Measurements from ENCODE around the gene UCP3.
"Not testable (repeated sequence)": the region's sequence is repeated elsewhere in the genome, so short reads cannot be mapped to it uniquely, and the experiment has no call there.

The UCP3 gene

DNA sequence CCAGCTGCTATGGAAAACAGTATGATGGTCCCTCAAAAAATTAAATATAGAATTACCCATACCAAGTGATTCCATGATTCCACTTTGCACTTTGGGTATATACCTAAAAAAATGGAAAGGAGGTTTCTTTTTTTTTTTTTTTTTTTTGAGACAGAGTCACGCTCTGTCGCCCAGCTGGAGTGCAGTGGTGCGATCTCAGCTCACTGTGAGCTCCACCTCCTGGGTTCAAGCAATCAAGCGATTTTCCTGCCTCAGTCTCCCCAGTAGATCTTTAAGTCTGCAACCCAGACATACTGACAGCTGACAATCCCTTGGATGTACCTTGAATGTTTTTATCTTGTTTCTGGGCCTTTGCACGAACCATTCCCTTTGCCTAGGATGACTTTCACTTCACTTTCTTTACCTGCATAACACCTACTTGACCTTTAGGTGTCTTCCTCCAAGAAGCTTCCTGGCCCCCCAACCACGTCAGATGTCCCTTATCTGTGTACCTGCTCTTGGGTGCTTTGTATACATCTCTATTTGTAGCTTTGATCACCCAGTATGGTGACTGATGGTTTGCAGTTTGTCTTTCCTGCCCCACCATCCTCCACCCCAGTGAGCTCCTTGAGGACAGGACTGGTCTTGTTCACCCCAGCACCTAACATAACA is 11.6 kb downstream of the UCP3 start:
- H3K4me1 ChIP-seq (ENCODE audit: control insufficient read depth in 1 of 2, insufficient read depth in 2 of 2, low read length in 2 of 2), result no peaks in the 10 kb centered on the region
- no peak overlapping the region for H3K27ac ChIP-seq (ENCODE audit: low read length)
- no peaks in the 10 kb centered on the region for H3K27me3 ChIP-seq (ENCODE audit: low read depth, low read length)
- no peaks in the 10 kb centered on the region for H3K9me3 ChIP-seq (ENCODE audit: control insufficient read depth in 1 of 2, low read length in 2 of 2)
- H3K36me3 ChIP-seq (ENCODE audit: control insufficient read depth in 1 of 2, insufficient read depth in 2 of 2, low read length in 2 of 2), result no peaks in the 10 kb centered on the region
- no peak overlapping the region for H3K4me3 ChIP-seq (ENCODE audit: low read depth in 1 of 2, low read length in 2 of 2)

DNA sequence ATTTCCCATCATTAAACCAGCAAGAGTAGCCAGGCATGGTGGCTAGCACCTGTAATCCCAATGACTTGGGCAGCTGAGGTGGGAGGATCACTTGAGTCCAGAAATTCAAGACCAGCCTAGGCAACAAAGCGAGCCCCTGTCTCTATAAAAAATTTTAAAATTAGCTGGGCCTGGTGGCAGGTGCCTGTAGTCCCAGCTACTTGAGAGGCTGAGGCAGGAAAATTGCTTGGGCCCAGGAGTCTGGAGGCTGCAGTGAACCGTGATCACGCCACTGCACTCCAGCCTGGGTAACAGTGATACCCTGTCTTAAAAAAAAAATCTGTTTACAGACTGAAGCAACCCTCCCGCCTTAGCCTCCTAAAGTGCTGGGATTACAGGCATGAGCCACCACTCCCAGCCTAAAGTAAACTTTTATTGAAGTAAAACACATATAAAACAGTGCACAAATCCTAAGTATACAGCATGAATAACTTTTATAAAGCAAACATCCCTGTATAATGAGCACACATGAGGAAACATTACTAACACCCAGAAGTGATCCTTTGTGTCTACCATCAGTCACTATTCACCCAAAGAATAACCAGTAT is 12.6 kb downstream of the UCP3 start:
- Histone ChIP-seq H3K9me3 (ENCODE audit: control insufficient read depth in 1 of 2, low read length in 2 of 2) (no peaks in the 10 kb centered on the region), H3K4me1 (ENCODE audit: control insufficient read depth in 1 of 2, insufficient read depth in 2 of 2, low read length in 2 of 2) (no peaks in the 10 kb centered on the region), H3K36me3 (ENCODE audit: control insufficient read depth in 1 of 2, insufficient read depth in 2 of 2, low read length in 2 of 2) (no peaks in the 10 kb centered on the region), H3K27me3 (ENCODE audit: low read depth, low read length) (no peaks in the 10 kb centered on the region), H3K4me3 (ENCODE audit: low read depth in 1 of 2, low read length in 2 of 2) (no peak overlapping the region), H3K27ac (ENCODE audit: low read length) (no peak overlapping the region)

DNA sequence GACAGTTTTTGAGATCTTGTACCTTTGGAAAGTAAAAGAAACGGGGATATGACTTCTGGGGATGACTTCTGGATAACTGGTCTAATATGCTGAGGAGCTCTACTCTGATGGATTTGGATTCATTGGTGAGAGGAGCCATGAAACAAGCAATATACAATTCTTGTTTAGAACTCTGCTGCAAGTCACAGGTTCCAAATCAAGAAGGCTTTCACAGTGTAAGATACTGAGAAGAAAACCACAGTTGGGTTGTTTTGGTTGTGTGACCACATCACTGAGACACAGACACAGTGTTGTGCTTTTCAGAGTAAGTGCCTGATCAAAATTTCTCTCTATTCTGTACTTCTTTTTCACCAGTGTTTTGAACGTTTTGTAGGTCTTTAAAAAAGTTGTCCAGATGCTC is 13.2 kb downstream of the UCP3 start:
- Histone ChIP-seq H3K27ac (ENCODE audit: low read length) (peak overlapping the region; percentile 19), H3K4me1 (ENCODE audit: control insufficient read depth in 1 of 2, insufficient read depth in 2 of 2, low read length in 2 of 2) (no peaks in the 10 kb centered on the region), H3K27me3 (ENCODE audit: low read depth, low read length) (no peaks in the 10 kb centered on the region), H3K9me3 (ENCODE audit: control insufficient read depth in 1 of 2, low read length in 2 of 2) (no peaks in the 10 kb centered on the region), H3K36me3 (ENCODE audit: control insufficient read depth in 1 of 2, insufficient read depth in 2 of 2, low read length in 2 of 2) (no peaks in the 10 kb centered on the region), H3K4me3 (ENCODE audit: low read depth in 1 of 2, low read length in 2 of 2) (no peak overlapping the region)

DNA sequence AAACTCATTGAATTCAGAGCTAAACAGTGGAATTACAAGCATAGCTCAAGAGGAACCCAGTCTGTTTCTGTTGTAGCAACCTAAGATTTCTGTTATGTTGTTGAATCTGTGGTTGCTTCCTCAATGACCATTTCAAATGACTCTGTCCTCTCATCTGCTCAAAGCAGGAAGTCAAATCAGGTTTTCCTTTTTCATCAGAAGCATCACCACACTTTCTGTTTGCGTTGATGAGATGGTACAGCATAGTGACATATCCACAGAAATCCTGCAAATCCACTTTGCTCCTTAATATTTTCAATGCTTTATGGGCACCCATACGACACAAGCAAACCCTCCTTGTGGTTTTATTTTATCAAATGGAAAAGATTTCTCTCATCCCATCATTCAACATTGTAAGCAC is 13.6 kb downstream of the UCP3 start:
- Histone ChIP-seq H3K27me3 (ENCODE audit: low read depth, low read length) (no peaks in the 10 kb centered on the region), H3K4me3 (ENCODE audit: low read depth in 1 of 2, low read length in 2 of 2) (no peak overlapping the region), H3K36me3 (ENCODE audit: control insufficient read depth in 1 of 2, insufficient read depth in 2 of 2, low read length in 2 of 2) (no peaks in the 10 kb centered on the region), H3K9me3 (ENCODE audit: control insufficient read depth in 1 of 2, low read length in 2 of 2) (no peaks in the 10 kb centered on the region), H3K4me1 (ENCODE audit: control insufficient read depth in 1 of 2, insufficient read depth in 2 of 2, low read length in 2 of 2) (no peaks in the 10 kb centered on the region), H3K27ac (ENCODE audit: low read length) (peak overlapping the region; percentile 19)

DNA sequence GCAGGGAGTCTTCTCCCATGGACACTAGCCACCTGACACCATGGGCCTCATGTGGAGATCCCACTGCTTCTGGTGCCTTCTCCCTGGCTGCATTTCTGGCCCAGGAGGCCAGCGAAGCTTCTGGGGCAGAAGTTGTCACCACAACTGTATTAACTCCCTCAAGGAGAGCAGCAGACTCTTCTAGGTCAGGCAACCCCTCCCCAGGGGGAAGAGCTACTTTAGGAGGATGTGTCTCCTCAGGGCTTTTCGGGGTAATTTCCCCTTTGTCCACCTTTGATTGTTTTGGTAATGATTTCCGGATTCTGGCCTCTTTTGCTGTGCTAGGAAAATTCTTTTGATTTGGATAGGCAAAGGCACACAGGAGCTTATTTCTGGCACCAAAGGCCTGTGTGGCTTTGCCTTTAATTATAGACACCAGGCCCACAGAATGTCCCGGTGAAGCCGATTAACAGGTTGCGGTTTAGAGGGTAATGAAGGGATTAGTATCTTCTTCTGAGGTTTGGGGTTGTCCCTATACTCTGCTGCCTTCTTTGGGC is 17.3 kb downstream of the UCP3 start:
- Histone ChIP-seq H3K27ac (ENCODE audit: low read length) (no peak overlapping the region), H3K4me3 (ENCODE audit: low read depth in 1 of 2, low read length in 2 of 2) (no peak overlapping the region), H3K36me3 (ENCODE audit: control insufficient read depth in 1 of 2, insufficient read depth in 2 of 2, low read length in 2 of 2) (no peaks in the 10 kb centered on the region), H3K27me3 (ENCODE audit: low read depth, low read length) (no peaks in the 10 kb centered on the region), H3K4me1 (ENCODE audit: control insufficient read depth in 1 of 2, insufficient read depth in 2 of 2, low read length in 2 of 2) (no peaks in the 10 kb centered on the region), H3K9me3 (ENCODE audit: control insufficient read depth in 1 of 2, low read length in 2 of 2) (no peaks in the 10 kb centered on the region)

DNA sequence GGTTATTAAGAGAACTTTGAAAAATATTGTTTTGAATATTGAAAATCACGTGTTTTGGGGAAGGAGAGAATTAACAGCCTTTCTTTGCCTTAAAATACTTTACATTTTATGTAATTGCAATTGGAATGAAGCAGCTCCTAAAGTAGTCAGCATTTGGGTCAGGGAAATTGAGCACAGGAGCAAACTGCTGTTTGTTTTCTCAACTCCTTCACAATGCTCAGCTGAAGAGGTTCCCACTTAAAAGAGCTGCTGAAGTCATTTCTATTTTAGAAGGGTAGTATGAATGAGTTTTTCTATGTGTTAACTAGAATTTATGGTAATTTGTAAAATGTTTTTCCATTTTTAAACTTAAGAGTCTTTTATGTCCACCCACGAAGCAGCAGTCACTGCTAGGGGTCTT is 18.2 kb downstream of the UCP3 start:
- Histone ChIP-seq H3K27me3 (ENCODE audit: low read depth, low read length) (no peaks in the 10 kb centered on the region), H3K4me3 (ENCODE audit: low read depth in 1 of 2, low read length in 2 of 2) (no peak overlapping the region), H3K4me1 (ENCODE audit: control insufficient read depth in 1 of 2, insufficient read depth in 2 of 2, low read length in 2 of 2) (no peaks in the 10 kb centered on the region), H3K9me3 (ENCODE audit: control insufficient read depth in 1 of 2, low read length in 2 of 2) (no peaks in the 10 kb centered on the region), H3K36me3 (ENCODE audit: control insufficient read depth in 1 of 2, insufficient read depth in 2 of 2, low read length in 2 of 2) (no peaks in the 10 kb centered on the region), H3K27ac (ENCODE audit: low read length) (no peak overlapping the region)

DNA sequence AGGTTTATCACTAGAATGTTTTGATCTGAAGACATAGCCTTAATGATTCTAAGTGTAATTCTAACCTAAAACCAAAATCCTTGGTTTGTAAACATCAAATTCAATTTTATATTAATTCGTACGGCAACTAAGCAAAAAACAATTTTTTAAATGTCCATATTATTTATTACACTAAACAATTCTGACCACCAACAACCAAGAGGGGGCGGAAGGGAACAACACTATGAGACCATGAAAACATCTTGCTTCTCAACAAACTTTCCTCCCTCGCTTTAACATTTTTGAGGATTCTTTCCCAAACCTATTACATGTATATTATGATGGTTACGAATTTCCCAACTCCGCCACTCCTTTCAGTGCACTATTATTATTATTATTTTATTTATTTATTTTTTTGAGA is 19.7 kb downstream of the UCP3 start:
- Histone ChIP-seq H3K4me3 (ENCODE audit: low read depth in 1 of 2, low read length in 2 of 2) (no peak overlapping the region), H3K9me3 (ENCODE audit: control insufficient read depth in 1 of 2, low read length in 2 of 2) (no peaks in the 10 kb centered on the region), H3K27me3 (ENCODE audit: low read depth, low read length) (no peaks in the 10 kb centered on the region), H3K27ac (ENCODE audit: low read length) (no peak overlapping the region), H3K4me1 (ENCODE audit: control insufficient read depth in 1 of 2, insufficient read depth in 2 of 2, low read length in 2 of 2) (no peaks in the 10 kb centered on the region), H3K36me3 (ENCODE audit: control insufficient read depth in 1 of 2, insufficient read depth in 2 of 2, low read length in 2 of 2) (no peaks in the 10 kb centered on the region)

DNA sequence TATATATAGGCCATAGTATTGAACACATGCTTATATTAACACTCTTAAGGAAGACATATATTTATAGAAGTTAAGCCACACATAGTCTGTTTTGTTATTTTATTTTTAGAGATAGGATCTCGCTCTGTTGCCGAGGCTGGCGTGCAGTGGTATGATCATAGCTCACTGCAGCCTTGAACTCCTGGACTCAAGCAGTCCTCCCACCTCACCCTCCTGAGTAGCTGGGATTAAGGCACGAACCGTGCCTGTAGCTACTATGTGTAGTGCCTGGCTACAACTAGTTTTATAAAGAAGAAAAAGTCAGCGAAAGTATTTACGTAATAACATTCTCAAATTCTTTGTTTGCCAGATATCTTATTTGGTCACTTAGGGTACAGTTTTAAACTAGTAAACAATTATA is 20.7 kb downstream of the UCP3 start:
- no peak overlapping the region for H3K27ac ChIP-seq (ENCODE audit: low read length)
- H3K4me1 ChIP-seq (ENCODE audit: control insufficient read depth in 1 of 2, insufficient read depth in 2 of 2, low read length in 2 of 2), result peaks cover 0 to 6% of the 10 kb centered on the region in 2 donors

DNA sequence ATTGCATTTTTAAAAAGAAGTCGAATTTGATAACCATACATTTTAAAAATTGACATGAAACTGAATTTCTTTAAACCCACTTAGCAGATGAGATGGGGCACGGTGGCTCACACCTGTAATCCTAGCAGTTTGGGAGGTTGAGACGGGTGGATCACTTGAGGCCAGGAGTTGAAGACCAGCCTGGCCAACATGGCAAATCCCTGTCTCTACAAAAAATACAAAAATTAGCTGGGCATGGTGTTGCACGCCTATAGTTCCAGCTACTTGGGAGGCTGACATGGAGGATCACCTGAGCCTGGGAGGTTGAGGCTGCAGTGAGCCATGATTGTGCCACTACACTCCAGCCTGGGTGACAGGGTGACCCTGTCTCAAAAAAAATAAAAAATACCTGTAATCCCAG is 23.2 kb downstream of the UCP3 start:
- H3K4me3 ChIP-seq (ENCODE audit: low read depth in 1 of 2, low read length in 2 of 2); H3K36me3 ChIP-seq (ENCODE audit: control insufficient read depth in 1 of 2, insufficient read depth in 2 of 2, low read length in 2 of 2); H3K27ac ChIP-seq (ENCODE audit: low read length); H3K27me3 ChIP-seq (ENCODE audit: low read depth, low read length); H3K9me3 ChIP-seq (ENCODE audit: control insufficient read depth in 1 of 2, low read length in 2 of 2): not testable (repeated sequence)
- H3K4me1 ChIP-seq (ENCODE audit: control insufficient read depth in 1 of 2, insufficient read depth in 2 of 2, low read length in 2 of 2), result peaks cover 10 to 15% of the 10 kb centered on the region in 2 donors

More for the DNA sequence above, 20.7 kb downstream of the UCP3 start:
- H3K27me3 ChIP-seq (ENCODE audit: low read depth, low read length), result no peaks in the 10 kb centered on the region
- H3K36me3 ChIP-seq (ENCODE audit: control insufficient read depth in 1 of 2, insufficient read depth in 2 of 2, low read length in 2 of 2), result no peaks in the 10 kb centered on the region
- H3K9me3 ChIP-seq (ENCODE audit: control insufficient read depth in 1 of 2, low read length in 2 of 2), result no peaks in the 10 kb centered on the region
- no peak overlapping the region for H3K4me3 ChIP-seq (ENCODE audit: low read depth in 1 of 2, low read length in 2 of 2)

DNA sequence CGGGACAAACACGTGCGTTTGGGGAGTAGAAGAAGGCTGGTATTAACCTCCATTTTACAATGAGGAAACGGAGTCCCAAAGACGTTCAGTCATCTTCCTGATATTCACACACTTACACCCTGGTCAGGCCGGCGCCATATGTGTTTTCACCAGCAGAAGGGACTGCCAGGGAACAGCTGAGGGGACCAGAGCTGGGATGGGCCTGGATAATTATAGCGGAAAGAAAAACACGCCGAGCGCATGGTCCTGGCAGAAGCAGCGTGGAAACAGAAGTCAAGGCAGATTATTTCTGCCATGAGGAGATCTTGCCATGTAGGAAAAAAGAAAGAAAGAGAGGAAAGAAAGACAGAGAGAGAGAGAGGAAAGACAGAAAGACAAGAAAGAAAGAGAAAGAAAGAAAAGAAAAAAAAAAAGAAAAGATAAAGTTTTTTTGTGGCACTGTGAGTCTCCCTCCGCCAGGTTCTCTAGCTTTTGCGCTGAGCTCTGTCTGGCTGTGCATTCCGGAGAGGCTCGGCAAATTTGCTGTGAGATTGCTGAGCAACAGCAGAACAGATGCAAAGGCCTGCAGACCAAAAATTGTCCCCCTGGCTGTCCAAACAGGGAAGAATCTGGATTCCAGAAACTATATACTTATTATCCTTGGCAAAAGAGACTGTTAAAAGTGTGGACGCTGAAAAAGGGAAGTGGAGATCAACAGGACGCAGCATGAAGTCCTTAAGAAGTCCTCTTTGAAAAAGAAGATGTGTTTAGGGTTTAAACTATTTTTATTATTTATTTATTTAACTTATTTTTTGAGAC is 24.9 kb downstream of the UCP3 start:
- H3K27me3 ChIP-seq (ENCODE audit: low read depth, low read length), result no peaks in the 10 kb centered on the region
- peak overlapping the region; percentile 90 for H3K27ac ChIP-seq (ENCODE audit: low read length)
- no peaks in the 10 kb centered on the region for H3K36me3 ChIP-seq (ENCODE audit: control insufficient read depth in 1 of 2, insufficient read depth in 2 of 2, low read length in 2 of 2)
- no peaks in the 10 kb centered on the region for H3K9me3 ChIP-seq (ENCODE audit: control insufficient read depth in 1 of 2, low read length in 2 of 2)
- peak overlapping the region; percentile 75 to 80 for H3K4me3 ChIP-seq (ENCODE audit: low read depth in 1 of 2, low read length in 2 of 2)
- H3K4me1 ChIP-seq (ENCODE audit: control insufficient read depth in 1 of 2, insufficient read depth in 2 of 2, low read length in 2 of 2), result peaks cover 14 to 15% of the 10 kb centered on the region in 2 donors

DNA sequence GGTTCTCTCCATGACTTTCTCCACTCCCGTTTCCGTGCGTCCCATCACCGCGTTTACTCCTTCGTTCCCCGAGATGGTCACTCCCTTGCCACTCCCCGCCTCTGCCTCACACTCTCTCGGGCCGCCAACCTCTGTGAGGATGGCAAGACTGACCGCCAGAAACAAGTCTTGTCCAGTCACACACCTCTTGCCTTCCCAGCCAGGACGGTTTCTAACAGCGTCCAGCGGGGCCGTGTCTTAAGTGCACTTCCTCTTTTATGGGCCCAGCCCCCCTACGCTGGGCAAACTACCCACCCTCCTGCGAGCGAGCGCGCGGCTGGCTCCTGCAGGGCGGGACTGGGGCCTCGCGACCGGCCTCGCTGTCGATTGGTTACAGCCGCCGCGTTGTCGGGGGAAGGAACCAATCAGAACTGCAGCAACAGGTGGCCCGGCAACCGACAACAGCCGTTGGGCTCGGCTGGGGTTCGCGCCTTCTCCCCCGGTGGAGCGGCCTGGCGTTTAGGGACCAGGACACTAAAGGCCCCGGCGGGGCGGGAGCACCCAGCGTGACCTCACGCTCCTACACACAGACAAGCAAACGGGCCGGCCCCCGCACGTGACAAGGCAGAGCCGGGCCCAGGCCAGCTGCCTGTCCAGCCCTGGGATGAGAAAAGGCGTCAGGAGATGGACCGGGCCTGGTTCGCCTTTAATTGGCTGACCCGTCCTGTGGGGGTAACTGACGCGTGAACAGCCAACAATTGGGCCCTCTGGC is 25.7 kb downstream of the UCP3 start:
- Histone ChIP-seq H3K4me1 (ENCODE audit: control insufficient read depth in 1 of 2, insufficient read depth in 2 of 2, low read length in 2 of 2) (peaks cover 14 to 15% of the 10 kb centered on the region in 2 donors), H3K36me3 (ENCODE audit: control insufficient read depth in 1 of 2, insufficient read depth in 2 of 2, low read length in 2 of 2) (peaks cover 0 to 6% of the 10 kb centered on the region in 2 donors), H3K27me3 (ENCODE audit: low read depth, low read length) (no peaks in the 10 kb centered on the region), H3K9me3 (ENCODE audit: control insufficient read depth in 1 of 2, low read length in 2 of 2) (no peaks in the 10 kb centered on the region), H3K27ac (ENCODE audit: low read length) (peak overlapping the region; percentile 90), H3K4me3 (ENCODE audit: low read depth in 1 of 2, low read length in 2 of 2) (peak overlapping the region; percentile 75 to 80)
